ENCODE results near the gene DOCK4. TPM values are rescaled to one million over a fixed set of nuclear protein-coding genes. Genes with fewer than 3 reads are reported as not detected.

The DOCK4 gene
- total RNA-seq, 3 donors from 2014 or later = 31.7 to 43.3 (median 41.9) TPM

- TF ChIP-seq POLR2A (IDR thresholded peaks at IDR 0.05) (no peak), CTCF (IDR thresholded peaks at IDR 0.05) (no peak), POLR2AphosphoS5 (IDR thresholded peaks at IDR 0.05) (no peak)
- Histone ChIP-seq H3K36me3 (no peaks in the 10 kb centered on the region), H3K4me3 (no peak overlapping the region), H3K4me1 (no peaks in the 10 kb centered on the region), H3K9me3 (no peaks in the 10 kb centered on the region), H3K27me3 (no peaks in the 10 kb centered on the region), H3K27ac (no peak overlapping the region)
- intact Hi-C loops (cut with DNase I; ENCODE audit: low total_unique reads) = no loop called here
- DNase-seq (ENCODE audit: low spot score in 2 of 2) = no peak
Measured at GRCh38 chr7:111955616-111956015, 250.6 kb downstream of the DOCK4 start.

- no peaks in the 10 kb centered on the region for H3K9me3 ChIP-seq
- no peak for DNase-seq (ENCODE audit: low spot score in 2 of 2)
- no peaks in the 10 kb centered on the region for H3K36me3 ChIP-seq
- H3K27ac ChIP-seq = peak overlapping the region; percentile 27 to 44
- H3K4me3 ChIP-seq = no peak overlapping the region
- intact Hi-C loops (cut with DNase I; ENCODE audit: low total_unique reads) = loop anchor here (5.0 kb wide), 1 partner anchor 693 kb away; no protein-coding TSS in a partner anchor
- TF ChIP-seq POLR2A (IDR thresholded peaks at IDR 0.05) = no peak
- no peak for TF ChIP-seq CTCF (IDR thresholded peaks at IDR 0.05)
- TF ChIP-seq POLR2AphosphoS5 (IDR thresholded peaks at IDR 0.05) = no peak
- H3K4me1 ChIP-seq = no peaks in the 10 kb centered on the region
- H3K27me3 ChIP-seq = no peaks in the 10 kb centered on the region
Measured at GRCh38 chr7:111954474-111955381, 251.5 kb downstream of the DOCK4 start.

- Histone ChIP-seq H3K36me3 (no peaks in the 10 kb centered on the region), H3K27ac (peak overlapping the region; percentile 27 to 44), H3K4me1 (no peaks in the 10 kb centered on the region), H3K9me3 (no peaks in the 10 kb centered on the region), H3K27me3 (no peaks in the 10 kb centered on the region), H3K4me3 (no peak overlapping the region)
- DNase-seq (ENCODE audit: low spot score in 2 of 2) = no peak
- intact Hi-C loops (cut with DNase I; ENCODE audit: low total_unique reads) = loop anchor here (5.0 kb wide), 1 partner anchor 693 kb away; no protein-coding TSS in a partner anchor
- no peak for TF ChIP-seq POLR2AphosphoS5 (IDR thresholded peaks at IDR 0.05)
- no peak for TF ChIP-seq POLR2A (IDR thresholded peaks at IDR 0.05)
- TF ChIP-seq CTCF (IDR thresholded peaks at IDR 0.05) = no peak
Measured at GRCh38 chr7:111954056-111954455, 252.1 kb downstream of the DOCK4 start.

DNA sequence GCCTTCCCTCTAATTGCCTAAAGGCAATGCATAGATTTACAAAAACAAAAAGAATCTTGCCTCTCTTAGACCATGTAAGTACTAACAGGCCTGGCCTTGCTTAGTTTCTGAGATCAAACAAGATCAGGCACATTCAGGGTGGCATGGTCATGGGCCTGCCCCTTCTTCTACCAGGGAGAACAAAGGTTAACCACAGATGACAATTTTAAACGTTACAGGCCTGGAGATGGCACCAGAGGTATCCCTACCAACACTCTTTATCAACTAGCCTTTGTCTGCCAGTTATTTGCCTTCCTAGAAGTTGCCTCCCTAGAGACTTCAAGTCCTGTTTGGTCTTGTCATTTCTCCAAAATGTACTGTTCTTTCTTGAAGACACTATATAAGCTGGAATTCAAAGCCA lies 252.6 kb downstream of the DOCK4 start:
- H3K9me3 ChIP-seq = no peaks in the 10 kb centered on the region
- no peak overlapping the region for H3K4me3 ChIP-seq

More for the DNA sequence above, 252.6 kb downstream of the DOCK4 start:
- Histone ChIP-seq H3K4me1 (no peaks in the 10 kb centered on the region), H3K27ac (peak overlapping the region in 1 of 2 donors; percentile 50), H3K27me3 (no peaks in the 10 kb centered on the region), H3K36me3 (no peaks in the 10 kb centered on the region)
- TF ChIP-seq POLR2A (IDR thresholded peaks at IDR 0.05) = no peak
- TF ChIP-seq CTCF (IDR thresholded peaks at IDR 0.05) = no peak
- TF ChIP-seq POLR2AphosphoS5 (IDR thresholded peaks at IDR 0.05) = no peak
- intact Hi-C loops (cut with DNase I; ENCODE audit: low total_unique reads) = loop anchor here (5.0 kb wide), 1 partner anchor 694 kb away; no protein-coding TSS in a partner anchor
- DNase-seq (ENCODE audit: low spot score in 2 of 2) = no peak
